Psoas muscle (tissue), 8 donors: ENCODE measurements around the gene LRRC10B. TPM values are rescaled to one million over a fixed set of nuclear protein-coding genes. Genes with fewer than 3 reads are reported as not detected.

Experiments used
- ATAC-seq, 4 donors: fragments of 200-7000 bp; cut with Tn5 transposase; one replicate each; pipeline ENCODE4 v1.9.1; 2020; ENCODE audit warnings: moderate library complexity in 3 of 4, mild to moderate bottlenecking in 2 of 4
- DNase-seq, 2 donors: peaks; one replicate each; pipeline ENCODE4 v3.0.0-alpha.2; 2020
- H3K27ac ChIP-seq: fragments of 200-600 bp; one replicate; pipeline ENCODE4 v1.8.0; 2022
- H3K27me3 ChIP-seq, 3 donors: fragments of 200-600 bp in 1 of 3; one replicate each; pipeline versions ENCODE4 v1.6.1 to v1.8.0; 2013 to 2022; ENCODE audit warnings: low read length in 2 of 3, mild to moderate bottlenecking in 2 of 3, moderate library complexity in 1 of 3; ENCODE audit not compliant: insufficient read depth in 3 of 3
- H3K36me3 ChIP-seq, 2 donors: fragments of 200-600 bp in 1 of 2; one replicate each; pipeline versions ENCODE4 v1.6.1 to v1.8.0; 2013 to 2022; ENCODE audit warnings: low read depth in 1 of 2, mild to moderate bottlenecking in 1 of 2, moderate library complexity in 1 of 2; ENCODE audit not compliant: insufficient read depth in 1 of 2
- H3K4me1 ChIP-seq: fragments of 200-600 bp; one replicate; pipeline ENCODE4 v1.8.0; 2022
- H3K4me3 ChIP-seq: fragments of 200-600 bp; one replicate; pipeline ENCODE4 v1.8.0; 2022; ENCODE audit warnings: mild to moderate bottlenecking
- H3K9me3 ChIP-seq: fragments of 200-600 bp; one replicate; pipeline ENCODE4 v1.8.0; 2022
- WGBS, 3 donors: extraction: QIAGEN DNeasy Blood & Tissue Kit; methylation state at CpG; one replicate each; pipeline versions ENCODE4 v1.1.6 to v1.1.7; 2013; 5-methylcytosine and 5-hydroxymethylcytosine counted together
- intact Hi-C, 2 donors: fragments of 100-400 bp; cut with DNase I; formaldehyde crosslinking; loops; one replicate each; pipeline versions ENCODE4 v1.11.0 to v1.14.2; 2022
- polyA plus RNA-seq, 3 donors: library from polyadenylated mRNA; stranded (reverse); fragments of 200-250 nt; gene quantifications; one replicate each; pipeline ENCODE4 v1.2.3, GENCODE V29; 2013
- total RNA-seq, 4 donors: library from RNA; stranded (reverse); fragmentation: NEBNext Ultra II Directional in 2 of 4; extraction: Animal tissue kit (Norgen Biotek cat#: 25700) in 2 of 4; gene quantifications; one replicate each; pipeline versions ENCODE4 v1.2.1 to v1.2.4, GENCODE V29; 2021 to 2023
- TF ChIP-seq, protein P1 (sequence below): fragments of 200-600 bp; IDR thresholded peaks from one replicate; pipeline ENCODE4 v1.8.0; 2022; ENCODE audit warnings: antibody characterized with exemption
- donor health status: healthy with polysubstance abuse.
- donor health status: DM: no; HTN: no; CAD: no; lungs with moderate emphysema.
- donor health status: Bipolar disorder and iron deficiency.
- donor health status: healthy.
- donor health status: DM: yes; HTN: yes; CAD: no.
- donor health status: DM: no; HTN: no; CAD: no.
- donor health status: DM: no; HTN: no; CAD: no.
- donor health status: DM: yes; HTN: yes; CAD: no.

The LRRC10B gene
- total and polyA plus RNA-seq, 7 donors, result 0.24 to 2.1 (median 0.52) TPM; not detected in 1

DNA sequence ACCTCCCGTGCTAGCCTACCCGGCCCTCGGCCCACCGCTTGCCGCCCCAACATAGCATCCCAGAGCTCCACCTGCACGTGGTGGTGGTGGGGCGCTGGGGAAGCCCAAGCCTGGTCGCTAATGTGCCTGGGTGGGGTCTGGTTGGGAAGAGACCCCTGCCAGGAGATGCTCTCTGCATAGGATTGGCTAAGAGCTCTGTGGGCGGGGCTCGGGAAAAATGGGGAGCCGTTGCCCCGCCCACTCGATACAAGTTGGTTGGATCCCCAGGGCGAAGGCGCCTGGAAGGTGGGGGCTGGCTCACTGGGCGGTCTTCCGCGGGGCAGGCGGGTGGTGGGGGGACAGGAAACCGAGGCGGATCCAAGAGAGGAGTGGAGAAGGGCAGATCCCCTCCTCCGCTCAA, 7.6 kb downstream of the LRRC10B start:
- TF ChIP-seq, protein P1, sequence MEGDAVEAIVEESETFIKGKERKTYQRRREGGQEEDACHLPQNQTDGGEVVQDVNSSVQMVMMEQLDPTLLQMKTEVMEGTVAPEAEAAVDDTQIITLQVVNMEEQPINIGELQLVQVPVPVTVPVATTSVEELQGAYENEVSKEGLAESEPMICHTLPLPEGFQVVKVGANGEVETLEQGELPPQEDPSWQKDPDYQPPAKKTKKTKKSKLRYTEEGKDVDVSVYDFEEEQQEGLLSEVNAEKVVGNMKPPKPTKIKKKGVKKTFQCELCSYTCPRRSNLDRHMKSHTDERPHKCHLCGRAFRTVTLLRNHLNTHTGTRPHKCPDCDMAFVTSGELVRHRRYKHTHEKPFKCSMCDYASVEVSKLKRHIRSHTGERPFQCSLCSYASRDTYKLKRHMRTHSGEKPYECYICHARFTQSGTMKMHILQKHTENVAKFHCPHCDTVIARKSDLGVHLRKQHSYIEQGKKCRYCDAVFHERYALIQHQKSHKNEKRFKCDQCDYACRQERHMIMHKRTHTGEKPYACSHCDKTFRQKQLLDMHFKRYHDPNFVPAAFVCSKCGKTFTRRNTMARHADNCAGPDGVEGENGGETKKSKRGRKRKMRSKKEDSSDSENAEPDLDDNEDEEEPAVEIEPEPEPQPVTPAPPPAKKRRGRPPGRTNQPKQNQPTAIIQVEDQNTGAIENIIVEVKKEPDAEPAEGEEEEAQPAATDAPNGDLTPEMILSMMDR, result no peak
- no peak for DNase-seq
- 32 to 46% (median 41%) methylated on average over 18 to 22 of the region's 22 CpGs for WGBS, 3 donors
- H3K4me3 ChIP-seq, result no peak overlapping the region
- intact Hi-C loops, result loop anchor here in 1 of 2 donors (2.0 kb wide), 1 partner anchor 35 kb away; a partner anchor contains a TSS
- H3K27me3 ChIP-seq, result peaks cover 0 to 8% (median 2%) of the 10 kb centered on the region in 3 donors
- no peaks in the 10 kb centered on the region for H3K36me3 ChIP-seq
- H3K4me1 ChIP-seq, result no peaks in the 10 kb centered on the region
- H3K27ac ChIP-seq, result no peak overlapping the region
- ATAC-seq, result no peak
- H3K9me3 ChIP-seq, result no peaks in the 10 kb centered on the region

DNA sequence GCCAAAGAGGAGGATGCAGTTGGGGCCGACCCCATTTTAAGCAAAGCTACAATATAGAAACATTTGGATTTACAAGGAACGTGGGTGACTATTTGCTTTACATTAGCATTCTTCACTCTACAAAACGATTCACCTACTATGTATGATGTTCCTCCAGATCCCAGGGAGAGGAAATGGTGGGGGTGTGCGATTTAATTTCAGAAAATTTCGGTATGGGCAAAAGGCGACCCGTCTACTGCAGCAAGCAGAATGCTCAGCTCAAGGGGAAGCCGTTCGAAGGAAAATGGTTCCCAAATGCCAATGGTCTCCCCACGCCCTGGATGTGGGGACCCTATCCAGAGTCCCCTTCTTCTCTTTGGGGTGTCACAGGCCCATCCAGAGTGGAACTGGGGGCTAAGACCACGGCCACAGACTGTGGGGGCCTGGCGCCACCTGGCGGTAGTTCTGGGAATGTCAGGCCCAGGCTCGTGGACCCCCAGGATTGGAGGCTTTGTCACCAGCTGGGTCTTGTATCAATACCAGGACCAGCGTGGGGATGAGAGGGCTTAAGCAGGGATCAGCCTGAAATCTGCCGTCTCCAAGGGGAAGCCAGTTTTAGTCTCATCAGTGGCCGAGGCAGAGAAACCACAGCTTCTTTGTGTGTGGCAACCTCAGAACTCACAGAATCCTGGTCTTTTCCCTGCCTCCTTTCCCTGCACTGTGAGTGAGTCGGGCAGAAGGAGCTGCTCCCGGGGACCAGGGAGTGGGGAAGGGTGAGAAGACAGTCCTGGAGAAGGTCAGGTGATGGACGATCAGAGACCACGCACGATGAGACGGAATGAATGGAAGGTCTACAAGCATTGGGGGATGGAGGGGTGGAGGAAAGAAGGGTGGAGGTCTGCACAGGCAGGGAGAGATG, 8.4 kb downstream of the LRRC10B start:
- peak; percentile 56 to 86 (median 65) for ATAC-seq
- H3K27me3 ChIP-seq, result peaks cover 0 to 5% (median 2%) of the 10 kb centered on the region in 3 donors
- no peaks in the 10 kb centered on the region for H3K36me3 ChIP-seq
- no peak overlapping the region for H3K27ac ChIP-seq
- no peaks in the 10 kb centered on the region for H3K4me1 ChIP-seq
- peak in 1 of 2 donors; percentile 40 for DNase-seq
- TF ChIP-seq, protein P1, result peak; percentile 97
- WGBS, 3 donors, result 30 to 31% (median 30%) methylated on average over 23 of the region's 23 CpGs
- no peaks in the 10 kb centered on the region for H3K9me3 ChIP-seq
- intact Hi-C loops, result loop anchor here (1.0 to 2.0 kb wide), 2 partner anchors 36 to 40 kb away; a partner anchor contains a TSS
- no peak overlapping the region for H3K4me3 ChIP-seq

DNA sequence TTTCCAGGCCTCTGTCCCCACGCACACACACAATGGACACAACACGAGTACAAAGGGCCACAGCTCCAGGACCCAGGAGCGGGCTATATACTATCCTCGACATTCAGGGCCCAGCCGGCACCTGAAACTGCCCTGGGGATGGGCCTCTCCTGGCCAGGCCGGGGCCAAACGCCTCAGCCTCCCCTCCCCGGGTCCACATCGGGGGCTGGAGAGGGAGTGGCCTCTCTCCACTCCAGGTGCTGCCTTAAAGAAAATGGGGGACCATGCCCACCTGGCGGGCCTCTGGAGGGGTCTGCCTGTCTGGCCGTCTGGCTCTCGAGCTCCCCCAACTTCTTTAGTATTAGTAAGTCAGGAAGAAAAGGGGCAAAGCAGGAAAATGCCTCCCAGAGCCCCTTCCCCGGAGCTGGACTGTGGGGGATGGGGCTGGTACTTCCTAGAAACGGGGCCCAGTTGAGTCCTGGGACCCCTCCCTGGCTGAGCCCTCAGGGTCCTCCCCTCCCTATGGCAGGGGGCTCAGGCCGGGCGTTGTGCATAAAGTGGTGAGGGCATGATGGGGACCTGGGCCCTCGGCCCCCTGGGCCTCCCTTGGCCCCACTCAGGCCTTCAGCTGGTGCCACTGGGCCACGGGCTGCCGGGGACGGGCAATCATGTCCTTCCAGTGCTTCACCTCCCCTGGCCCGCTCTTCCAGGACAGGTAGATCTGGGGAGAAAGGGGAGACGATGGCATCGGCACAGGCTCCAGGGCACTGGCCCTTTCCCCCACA, 9.7 kb downstream of the LRRC10B start:
- Histone ChIP-seq H3K4me1 (no peaks in the 10 kb centered on the region), H3K27me3 (no peaks in the 10 kb centered on the region), H3K9me3 (no peaks in the 10 kb centered on the region), H3K4me3 (no peak overlapping the region), H3K36me3 (no peaks in the 10 kb centered on the region), H3K27ac (no peak overlapping the region)
- TF ChIP-seq, protein P1, result no peak
- no peak for ATAC-seq
- WGBS, 3 donors, result 88 to 91% (median 89%) methylated on average over 20 to 23 of the region's 23 CpGs
- intact Hi-C loops, result loop anchor here in 1 of 2 donors (1.0 kb wide), 1 partner anchor 71 kb away; no protein-coding TSS in a partner anchor
- DNase-seq, result no peak

DNA sequence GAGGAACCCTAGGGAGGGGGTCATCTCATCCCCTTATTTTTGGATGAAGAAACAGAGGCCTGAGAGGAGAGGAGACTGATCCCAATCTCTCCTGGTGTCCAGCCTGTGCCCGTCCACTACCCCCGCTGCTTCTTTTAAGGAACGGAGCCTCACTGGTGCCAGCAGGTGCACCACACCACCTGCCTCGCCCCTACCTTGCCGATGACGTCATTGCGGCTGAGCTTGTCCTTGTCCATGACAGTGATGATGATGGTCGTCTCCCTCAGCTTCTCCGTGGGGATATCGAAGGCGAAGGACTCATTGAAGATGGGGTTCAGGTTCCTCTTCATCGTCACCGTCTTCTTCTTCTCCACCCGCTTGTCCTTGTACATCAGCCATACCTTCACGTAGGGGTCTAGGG, 14.3 kb downstream of the LRRC10B start:
- ATAC-seq, result no peak
- Histone ChIP-seq H3K4me1 (no peaks in the 10 kb centered on the region), H3K36me3 (no peaks in the 10 kb centered on the region), H3K4me3 (no peak overlapping the region), H3K9me3 (no peaks in the 10 kb centered on the region), H3K27ac (no peak overlapping the region), H3K27me3 (peaks cover 0 to 2% (median 0%) of the 10 kb centered on the region in 3 donors)
- intact Hi-C loops, result no loop called here
- no peak for DNase-seq
- TF ChIP-seq, protein P1, result no peak
- 90 to 93% (median 92%) methylated on average over 15 of the region's 15 CpGs for WGBS, 3 donors
